Breast epithelium (tissue), 3 donors: ENCODE data around the gene LRRC74B.

Source experiments
- CTCF ChIP-seq, 3 donors: fragments of 450-650 bp; IDR thresholded peaks; one replicate each; pipeline ENCODE4 v1.5.1; 2016 to 2017; ENCODE audit warnings: antibody characterized with exemption in 3 of 3, mild to moderate bottlenecking in 3 of 3, moderate library complexity in 3 of 3
- POLR2A ChIP-seq: fragments of 450-650 bp; IDR thresholded peaks from one replicate; pipeline ENCODE4 v1.6.1; 2016; ENCODE audit warnings: antibody characterized with exemption, mild to moderate bottlenecking, moderate library complexity
- POLR2AphosphoS5 ChIP-seq, 3 donors: sonication (generic); formaldehyde crosslinking; IDR thresholded peaks; one replicate each; pipeline ENCODE4 v1.6.1; 2017; ENCODE audit warnings: antibody characterized with exemption in 3 of 3

- TF ChIP-seq POLR2AphosphoS5 (IDR thresholded peaks at IDR 0.05) (no peak), CTCF (IDR thresholded peaks at IDR 0.05) (no peak), POLR2A (no peak)
These were observed 45.3 kb upstream of the LRRC74B start for GRCh38 chr22:21000207-21000986.
